GM18526 (cell line): ENCODE data around the gene ACOXL.

Source experiments
- POLR2A ChIP-seq: IDR thresholded peaks from 3 replicates; pipeline ENCODE4 v1.6.1; 2011; ENCODE audit not compliant: insufficient read length; ENCODE audit errors: extremely low read depth

Gene ACOXL

DNA sequence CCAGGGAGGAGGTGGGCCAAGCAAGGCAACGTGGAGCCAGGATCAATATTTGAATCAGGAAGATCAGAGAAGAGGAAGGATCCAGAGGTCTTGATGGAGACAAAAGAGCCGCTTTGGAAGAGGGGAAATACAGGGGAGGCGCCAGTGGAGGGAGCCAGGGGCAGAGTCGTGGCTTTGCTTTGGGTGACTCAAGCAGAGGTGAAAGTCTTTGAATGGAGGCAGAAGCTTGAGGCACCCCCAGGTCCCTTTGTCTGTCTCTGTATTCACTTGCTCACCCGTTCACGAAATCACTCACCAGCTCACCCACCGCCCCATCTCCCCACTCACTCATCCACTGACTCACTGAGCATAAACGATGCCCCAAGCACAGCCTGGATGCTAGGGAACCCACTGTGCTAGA is 134.1 kb downstream of the ACOXL start:
- no peak for TF ChIP-seq POLR2A

DNA sequence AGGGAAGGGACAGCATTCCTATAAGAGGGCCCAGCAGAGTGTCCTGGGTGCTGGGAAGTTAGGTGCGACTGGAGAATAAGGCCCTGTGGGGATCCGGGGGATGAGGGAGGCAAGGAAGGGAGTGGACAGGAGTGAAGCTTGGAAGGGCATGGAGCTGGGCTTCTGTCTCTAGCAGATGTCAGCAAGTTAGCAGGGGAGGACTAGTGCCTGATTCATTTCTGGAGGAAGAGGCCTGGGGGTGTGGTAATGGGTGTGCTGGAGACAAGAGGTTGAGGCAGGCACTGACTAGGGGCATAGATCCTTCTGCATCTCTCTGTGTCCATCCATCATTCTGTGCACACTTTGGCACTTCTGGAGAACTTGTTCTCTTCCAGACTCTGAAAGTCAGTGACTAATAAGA is 134.7 kb downstream of the ACOXL start:
- no peak for TF ChIP-seq POLR2A

DNA sequence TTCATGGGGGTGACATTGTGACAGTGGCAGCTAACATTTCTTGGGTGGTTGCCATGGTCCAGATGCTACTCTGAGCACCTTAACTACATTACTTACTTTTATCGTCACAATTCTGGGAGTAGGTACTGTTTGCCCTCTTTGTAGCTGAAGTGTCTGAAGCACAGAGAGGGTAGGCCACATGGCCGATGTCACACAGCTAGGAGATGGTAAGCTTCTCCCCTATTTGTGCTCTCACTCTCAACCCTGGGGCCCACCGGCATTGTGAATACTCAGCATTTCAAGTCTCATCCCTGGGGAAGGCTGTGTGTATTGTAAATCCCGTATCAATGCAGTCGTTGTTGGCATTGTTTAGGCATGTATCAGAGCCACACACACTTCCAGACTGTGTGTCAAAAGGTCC is 136.6 kb downstream of the ACOXL start:
- no peak for TF ChIP-seq POLR2A

DNA sequence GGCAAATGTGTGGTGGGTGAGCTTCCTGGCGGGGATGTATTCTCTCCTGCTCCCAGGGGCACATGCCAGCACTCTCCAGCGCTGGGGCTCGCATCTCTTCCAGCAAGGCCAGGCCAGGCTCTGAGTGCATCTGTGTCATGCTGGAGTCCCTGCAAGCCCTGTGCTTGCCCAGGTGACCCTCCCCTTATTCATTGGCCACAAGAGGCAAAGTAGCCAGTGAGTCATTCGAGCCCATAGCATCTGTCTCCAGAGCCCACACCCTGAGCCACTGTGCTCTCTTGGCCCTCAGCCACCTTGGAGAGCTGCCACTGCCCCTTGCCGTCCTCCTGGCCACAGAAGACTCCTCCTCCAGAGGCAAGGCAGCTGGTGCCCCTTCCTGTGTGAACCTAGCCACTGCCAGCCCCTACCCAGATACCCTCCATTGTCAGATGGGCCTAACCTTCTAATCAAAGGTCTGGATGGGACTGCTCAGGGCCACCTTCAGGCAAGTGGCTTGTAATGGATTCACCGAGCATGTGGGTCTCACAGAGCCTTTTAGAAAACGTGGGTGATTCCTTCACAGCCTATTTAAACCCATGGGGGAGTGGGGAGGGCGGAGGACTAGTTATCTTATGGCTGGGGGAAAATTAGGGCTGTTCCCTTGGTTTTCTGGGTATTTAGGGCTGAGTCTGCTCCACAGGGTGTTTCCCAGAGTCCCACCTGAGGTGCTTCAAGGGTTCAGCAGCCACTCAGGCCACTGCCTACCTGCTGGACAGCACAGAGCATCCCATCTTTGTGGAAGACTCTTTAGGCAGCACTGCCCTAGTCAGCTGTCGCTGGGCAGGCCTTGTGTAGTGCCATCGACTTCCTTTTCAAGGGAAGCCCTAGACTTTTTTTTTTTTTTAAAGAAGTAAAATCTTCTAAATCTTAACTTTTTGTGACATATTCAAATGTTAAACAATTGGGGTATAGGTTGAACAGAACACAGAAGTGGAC is 137.4 kb downstream of the ACOXL start:
- TF ChIP-seq POLR2A, result no peak

DNA sequence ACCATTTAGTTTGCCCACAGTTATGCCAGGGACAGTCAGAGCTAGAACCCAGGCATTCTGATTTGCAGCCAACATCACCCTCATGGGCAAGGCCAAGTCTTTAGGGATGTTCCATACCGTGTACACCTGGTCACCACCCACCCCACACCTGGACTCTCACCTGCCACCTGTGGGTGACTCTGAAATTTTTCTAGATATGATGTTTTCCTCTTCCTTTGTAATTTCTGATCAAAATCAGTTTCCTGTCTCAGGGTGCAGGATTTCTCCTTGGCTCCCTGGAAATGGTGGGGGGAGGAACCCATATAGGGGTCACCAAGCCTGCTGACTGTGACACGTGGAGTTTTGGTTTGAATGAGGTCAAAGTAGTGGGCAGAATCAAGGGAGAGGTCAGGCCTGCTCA is 138.2 kb downstream of the ACOXL start:
- TF ChIP-seq POLR2A, result no peak

DNA sequence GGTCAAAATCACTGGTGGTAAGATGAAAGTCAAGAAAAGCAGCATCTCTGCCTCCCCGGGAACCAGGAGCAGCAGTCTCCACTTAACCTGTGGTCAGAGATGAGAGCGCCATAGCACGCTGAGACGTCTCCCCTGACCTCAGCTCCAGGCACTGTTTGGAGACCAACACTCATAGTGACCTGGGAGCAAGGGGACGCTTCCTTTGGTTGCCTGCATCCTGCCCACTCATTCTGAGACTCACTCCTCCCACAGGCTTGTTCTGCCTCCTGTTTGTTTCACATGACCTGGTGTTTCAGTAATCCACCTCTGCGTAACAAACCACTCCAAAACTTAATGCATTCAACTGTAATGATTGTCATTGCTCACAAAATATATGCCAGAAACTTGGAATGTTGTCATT is 139.3 kb downstream of the ACOXL start:
- no peak for TF ChIP-seq POLR2A

DNA sequence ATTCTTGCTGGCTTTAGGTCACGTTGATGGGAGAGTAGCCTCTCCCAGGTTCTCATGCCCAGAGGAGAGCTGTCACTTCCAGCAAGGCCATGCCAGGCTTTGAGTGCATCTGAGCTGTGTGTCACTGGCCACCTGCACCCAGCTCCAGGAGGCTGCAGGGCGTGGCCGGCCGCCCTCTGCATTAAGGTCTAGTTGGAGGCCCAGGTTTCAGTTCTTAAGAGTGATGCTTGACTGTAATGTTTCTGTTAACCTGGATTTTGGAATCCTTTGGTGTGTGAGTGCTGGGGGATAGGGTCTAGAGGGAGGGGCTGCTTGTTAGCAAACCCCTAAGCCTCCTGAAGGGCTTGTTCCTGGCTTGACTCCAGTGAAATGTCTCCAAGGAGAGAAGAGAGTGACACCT is 140.1 kb downstream of the ACOXL start:
- no peak for TF ChIP-seq POLR2A

DNA sequence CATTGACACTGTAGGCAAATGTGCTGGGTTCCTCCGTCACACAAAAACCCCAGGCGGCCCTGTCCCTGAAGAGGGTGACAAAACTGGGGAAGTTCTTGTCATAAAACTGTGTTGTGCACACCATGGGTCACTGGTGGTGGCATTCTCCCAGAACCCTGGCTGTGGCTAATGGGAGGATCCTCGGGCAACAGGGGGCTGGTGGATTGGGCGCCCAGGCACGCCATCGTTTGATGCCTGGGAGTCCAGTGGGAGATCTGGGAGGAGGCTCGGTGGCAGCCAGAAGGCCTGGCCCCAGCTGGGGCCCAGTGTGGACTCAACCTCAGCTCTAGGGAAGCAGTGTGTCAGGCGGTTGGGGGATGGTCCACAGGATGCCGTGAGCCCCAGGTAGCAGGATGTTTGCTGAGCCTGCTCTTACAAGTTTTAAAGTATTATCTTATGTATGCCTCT is 140.7 kb downstream of the ACOXL start:
- TF ChIP-seq POLR2A, result no peak

DNA sequence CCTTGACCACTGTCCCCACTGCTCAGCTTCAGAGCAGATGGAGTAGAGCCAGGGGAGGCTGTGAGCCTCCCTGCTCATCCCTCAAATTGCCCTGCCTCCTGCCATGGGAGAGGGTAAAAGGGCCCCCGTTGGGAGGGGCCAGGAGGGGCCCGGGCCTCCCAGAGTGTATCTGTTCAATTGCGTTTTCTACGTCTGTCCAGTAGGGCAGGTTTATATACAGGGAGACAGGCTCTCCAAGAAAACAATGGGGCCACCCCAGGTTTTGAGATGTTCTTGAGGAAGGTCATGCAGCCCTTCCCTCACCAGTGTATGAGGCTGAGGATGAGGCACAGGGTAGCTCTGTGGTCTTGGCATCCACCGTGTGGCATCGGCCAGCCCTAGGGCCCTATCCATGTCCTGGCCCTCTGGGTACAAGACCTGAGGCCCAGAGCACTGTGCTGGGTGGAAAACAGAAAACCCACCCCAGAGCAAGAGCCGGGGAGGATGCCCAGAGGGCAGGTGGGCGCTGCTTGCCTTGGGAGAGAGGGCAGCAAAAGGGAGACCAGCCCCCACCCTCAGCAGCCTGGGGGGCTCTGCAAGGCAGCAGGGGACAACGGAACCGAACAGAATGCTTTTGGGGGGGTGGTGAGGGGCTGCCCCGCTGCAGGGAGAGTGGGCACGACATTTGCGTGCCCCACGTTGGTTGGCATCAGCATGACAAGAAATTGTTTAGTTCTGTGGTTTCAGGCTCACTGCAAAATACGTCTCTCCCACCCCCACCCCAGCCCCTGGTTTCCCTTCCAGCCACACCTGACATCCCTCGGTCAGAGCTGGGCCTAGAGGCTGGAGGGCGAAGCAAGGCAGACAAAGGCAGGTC is 141.5 kb downstream of the ACOXL start:
- TF ChIP-seq POLR2A, result no peak

DNA sequence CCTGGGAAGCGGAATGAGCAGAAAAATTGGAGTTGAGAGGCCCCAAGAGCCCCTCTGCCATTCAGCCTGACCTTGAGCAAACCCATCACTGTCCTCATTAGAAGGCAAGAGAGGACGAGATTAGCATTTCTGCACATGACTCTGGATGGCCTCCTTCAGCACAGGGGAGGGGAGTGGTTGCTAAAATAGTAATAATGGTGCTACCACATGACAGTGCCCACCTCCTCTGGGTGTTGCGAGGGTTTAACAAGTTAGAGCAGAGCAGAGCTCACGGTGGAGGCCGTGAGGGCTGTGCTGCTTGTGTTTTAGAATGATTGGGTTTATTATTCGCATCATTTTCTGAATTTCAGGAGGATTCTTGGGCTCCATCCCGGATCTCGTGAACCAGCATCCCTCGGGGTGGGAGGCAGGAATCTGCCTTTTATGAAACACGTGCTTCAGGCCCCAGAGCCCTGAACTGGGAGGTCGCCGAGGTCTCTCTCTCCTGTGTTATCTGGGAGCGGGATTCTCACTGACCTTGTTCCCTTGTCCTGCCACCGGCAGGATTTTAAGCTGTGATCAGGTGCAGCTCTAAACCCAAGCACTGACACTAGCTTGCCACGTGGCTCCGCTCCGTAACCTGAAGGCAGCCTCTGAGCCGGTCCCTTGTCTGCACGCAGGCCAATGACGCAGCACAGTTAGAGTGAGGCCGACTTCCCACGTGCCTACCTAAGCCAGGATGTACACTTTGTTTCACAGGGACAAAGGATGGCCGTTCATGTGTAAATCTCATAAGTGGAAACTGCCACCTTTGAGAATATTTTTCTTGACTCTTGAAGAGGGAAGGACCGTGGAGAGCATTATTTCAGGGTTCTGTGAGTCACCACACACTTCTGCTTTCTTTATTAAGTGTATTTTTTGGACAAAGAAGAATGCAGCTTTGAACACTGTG is 142.3 kb downstream of the ACOXL start:
- no peak for TF ChIP-seq POLR2A

DNA sequence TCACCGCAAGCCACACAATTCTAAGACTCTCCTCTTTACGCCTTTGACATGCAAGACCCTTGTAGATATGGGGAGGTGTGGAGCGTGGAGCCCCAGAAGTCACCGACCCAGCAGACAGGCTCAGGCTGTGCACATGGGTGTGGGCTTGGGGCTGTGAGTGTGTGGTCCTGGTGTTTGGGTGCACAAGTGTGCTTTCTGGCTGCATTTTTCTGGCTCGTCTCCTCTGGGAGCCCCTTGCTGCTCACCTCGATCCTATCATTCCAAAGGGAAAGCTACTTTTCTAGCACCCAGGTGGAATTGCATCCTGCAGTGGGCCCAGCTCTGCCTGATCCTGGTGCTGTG is 143.0 kb downstream of the ACOXL start:
- no peak for TF ChIP-seq POLR2A

DNA sequence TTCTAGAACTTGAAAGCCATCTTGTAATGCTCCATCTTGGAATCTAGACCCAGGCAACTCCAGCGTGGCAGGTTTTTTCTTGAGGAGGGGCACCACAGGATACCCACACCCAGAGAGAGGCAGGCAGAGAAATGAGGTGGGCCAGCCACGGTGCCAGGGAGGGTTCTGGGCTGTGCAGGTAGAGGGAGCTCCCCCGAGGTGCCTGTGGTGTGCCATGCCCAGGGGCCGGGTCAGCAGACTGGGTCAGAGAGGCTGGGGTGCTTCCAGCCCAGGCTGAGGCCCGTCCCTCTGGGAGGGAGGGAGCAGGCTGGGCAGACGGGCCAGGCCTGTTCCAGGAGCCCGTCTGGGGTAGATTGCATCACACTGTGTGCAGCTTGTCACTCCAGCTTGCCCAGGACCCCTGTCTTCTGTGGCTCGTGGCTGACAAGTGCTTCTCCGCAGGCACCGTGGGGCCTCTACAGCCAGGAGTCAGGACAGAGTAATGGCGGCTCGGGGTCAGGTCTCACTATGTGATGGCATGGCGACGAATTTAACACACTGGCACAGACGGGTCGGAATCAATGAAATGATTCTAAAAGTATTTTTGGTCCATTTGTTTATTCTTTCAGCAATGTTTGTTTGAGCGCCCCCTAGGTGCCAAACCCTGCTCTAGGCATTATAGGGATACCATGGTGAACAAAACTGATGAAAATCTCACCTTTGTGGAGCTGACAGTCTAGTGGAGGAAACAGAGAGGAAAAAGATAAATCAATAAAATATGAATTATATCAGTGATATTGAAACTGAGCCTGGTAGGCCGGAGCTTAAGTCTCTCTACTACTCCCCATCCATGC is 144.0 kb downstream of the ACOXL start:
- no peak for TF ChIP-seq POLR2A

DNA sequence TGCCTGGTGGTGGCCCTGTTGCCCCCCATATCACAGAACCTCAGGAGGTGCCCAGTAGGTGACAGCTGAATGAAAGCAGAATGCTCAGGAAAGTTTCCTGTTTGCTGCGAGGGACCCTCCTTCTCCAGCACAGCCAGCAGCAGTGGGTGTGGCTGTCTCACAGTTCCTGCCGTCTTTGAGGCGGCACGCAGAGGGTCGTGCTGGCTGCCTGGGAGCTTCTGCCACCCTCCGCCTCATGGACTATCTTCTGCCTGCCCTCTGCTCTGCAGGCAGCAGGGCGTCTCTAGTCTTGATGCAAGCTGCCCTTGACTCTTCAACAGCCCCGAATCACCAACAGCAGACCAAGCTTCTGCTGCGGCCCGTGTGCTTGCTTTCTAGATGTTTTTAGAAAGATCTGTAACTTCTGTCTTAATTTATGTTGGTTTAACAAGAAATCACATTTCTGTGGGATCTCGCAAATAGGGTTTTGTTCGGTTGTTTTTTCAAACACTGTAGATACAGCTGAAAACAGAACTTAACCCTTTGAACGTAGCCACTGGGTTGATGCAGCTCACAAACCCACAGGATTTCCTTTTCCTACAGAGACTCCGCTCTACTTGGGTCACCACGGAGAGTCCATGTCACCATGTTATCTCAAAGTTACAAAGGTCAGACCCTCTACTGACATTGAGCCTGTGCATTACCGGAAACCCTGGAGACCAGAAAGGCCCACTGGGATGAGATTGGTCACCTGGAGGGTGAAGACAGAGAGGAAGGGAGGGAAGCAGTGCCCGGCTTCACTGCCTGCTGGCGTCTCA is 144.9 kb downstream of the ACOXL start:
- no peak for TF ChIP-seq POLR2A

DNA sequence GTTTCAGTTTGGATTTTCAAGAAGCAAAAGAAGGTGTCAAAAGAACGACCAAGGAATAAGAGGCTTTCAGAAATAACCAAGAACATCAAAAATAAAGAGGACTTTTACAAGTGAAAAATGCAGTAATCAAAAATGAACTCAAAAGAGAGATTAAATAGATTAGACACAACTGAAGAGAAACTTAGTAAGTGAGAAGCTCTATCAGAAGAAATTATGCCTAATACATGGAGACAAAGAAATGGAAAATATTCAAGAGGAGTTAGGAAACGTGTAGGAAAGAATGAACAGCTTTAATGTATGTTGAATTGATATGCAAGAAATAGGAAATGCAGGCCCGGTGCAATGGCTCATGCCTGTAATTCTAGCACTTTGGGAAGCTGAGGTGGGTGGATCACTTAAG is 145.8 kb downstream of the ACOXL start:
- no peak for TF ChIP-seq POLR2A

DNA sequence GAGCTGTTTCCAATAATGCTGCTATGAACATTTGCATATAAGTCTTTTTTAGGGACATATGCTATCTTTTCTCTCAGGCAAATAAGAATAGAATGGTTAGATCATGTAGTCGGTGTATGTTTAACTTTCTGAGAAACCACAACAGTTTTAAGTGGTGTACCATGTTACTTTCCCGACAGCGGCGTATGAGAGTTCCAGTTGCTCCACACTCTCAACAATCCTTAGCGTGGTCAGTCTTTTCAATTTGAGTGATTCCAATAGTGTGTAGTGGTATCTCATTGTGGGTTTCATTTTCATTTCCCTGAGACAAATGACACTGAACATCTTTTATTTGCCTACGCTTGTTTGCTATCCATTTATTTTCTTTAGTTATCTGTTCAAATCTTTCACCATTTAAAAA is 149.5 kb downstream of the ACOXL start:
- no peak for TF ChIP-seq POLR2A
